NCI-H1436 (cell line): ENCODE measurements around the gene ZSCAN2.

Experiments
- DNase-seq: peaks from one replicate; lab custom pipeline; 2025; lab: John Stamatoyannopoulos, UW

The ZSCAN2 gene

GRCh38 chr15:84598993-84599392 lies 1.8 kb upstream of the ZSCAN2 start:
- peak; percentile 1 for DNase-seq

GRCh38 chr15:84599906-84600305 lies 903 bp upstream of the ZSCAN2 start:
- no peak for DNase-seq

- DNase-seq: peak; percentile 47
These were observed 500 bp upstream of the ZSCAN2 start for GRCh38 chr15:84600331-84600686.

GRCh38 chr15:84601555-84601838 lies 688 bp downstream of the ZSCAN2 start:
- DNase-seq: no peak

DNA sequence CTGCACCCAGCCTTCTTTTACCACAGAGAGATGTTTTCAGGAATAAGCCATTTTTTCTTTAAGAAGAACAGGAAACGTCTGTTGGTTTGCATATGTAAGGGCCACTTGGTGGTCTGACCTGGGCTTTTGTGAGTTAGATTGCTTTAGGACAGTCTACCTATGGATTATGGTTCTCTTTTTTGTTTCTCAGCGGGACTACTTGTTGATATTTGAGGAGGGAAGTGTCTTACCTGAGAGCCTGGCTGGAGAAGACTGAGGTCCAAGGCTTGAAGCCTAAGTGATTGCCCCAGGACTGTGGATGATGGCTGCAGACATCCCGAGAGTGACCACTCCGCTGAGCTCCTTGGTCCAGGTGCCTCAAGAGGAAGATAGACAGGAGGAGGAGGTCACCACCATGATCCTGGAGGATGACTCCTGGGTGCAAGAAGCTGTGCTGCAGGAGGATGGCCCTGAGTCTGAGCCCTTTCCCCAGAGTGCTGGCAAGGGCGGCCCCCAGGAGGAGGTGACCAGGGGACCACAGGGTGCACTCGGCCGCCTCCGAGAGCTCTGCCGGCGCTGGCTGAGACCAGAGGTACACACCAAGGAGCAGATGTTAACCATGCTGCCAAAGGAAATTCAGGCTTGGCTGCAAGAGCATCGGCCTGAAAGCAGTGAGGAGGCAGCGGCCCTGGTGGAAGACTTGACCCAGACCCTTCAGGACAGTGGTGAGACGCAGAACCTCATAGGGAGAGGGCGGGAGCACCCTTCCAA lies 3.0 kb downstream of the ZSCAN2 start:
- DNase-seq: no peak

DNA sequence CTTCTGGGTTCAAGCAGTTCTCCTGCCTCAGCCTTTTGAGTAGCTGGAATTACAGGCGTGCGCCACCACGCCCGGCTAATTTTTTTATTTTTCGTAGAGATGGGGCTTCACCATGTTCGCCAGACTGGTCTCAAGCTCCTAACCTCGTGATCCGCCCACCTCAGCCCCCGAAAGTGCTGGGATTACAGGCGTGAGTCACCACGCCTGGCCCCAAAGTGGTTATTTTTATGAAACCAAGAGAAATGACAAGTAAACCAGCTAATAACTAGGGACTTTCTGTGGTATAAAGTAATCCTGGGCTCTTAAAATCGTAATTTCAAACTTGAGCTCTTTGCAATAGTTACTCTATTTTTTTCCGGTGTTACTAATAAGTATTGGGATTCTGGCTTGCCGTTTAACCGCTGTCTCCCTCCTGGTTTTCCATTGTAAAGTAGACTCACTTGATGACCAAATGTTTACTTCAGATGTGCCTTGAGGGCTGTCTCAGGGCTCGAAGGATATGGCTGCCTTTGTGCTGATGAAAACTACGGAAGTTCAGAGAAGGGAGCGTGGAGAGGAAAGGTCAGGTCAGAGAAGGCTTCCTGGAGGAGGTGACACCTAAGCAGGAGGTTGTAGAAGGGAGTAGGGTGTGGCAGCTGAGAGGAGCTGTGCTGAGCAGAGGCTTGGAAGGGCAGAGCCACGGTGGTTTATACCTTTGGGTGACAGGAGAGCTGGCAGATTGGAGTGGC lies 4.2 kb downstream of the ZSCAN2 start:
- no peak for DNase-seq

DNA sequence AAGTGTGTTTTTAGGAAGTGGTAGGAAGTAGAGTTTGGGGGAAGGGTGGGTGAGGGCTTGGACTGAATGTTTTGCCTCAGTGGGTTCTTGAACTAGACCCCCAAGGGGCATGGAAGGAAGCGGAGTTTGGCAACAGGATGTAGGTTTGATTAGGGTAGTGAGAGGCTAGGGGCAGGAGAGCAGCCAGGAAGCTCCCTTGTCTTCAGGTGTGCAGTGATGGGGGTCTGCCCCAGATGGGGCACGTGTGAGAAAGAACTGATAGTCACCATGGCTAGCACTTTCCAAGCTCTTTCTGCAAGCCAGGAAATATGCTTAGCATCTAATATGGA lies 4.7 kb downstream of the ZSCAN2 start:
- DNase-seq: no peak

- no peak for DNase-seq
These were observed 5.9 kb downstream of the ZSCAN2 start for GRCh38 chr15:84606653-84607120.

GRCh38 chr15:84608707-84609284 lies 8.0 kb downstream of the ZSCAN2 start:
- DNase-seq: no peak

DNA sequence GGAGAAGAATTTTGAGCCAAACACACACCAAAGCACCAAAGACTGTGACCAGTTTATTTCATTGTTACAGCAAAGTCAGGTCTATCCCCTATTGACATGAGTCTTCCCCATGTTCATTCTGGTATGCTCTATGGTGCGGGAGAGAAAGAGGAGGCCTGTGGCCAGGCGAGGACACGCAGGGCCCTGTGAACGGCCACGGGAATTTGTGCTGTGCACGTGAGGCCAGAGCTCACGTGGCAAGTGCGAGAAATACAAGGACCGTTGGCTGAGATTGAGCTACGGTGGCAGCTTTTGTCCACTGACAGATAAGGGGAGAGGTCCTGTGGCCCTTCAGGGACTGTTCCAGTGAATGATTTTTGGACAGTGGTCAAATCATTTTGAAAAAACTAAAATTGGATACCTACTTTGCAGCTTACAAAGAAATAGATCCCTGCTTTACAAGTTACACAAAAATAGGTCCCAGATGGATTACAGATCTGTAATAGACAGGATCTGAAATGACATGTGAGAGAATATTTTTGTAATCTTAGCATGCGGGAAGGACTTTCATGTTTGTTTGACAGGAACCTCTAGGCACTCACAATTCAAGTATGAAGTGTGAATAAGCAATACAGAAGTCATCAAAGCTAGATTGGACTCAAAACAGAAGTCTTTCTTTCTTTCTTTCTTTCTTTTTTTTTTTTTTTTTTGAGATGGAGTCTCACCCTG lies 9.2 kb downstream of the ZSCAN2 start:
- no peak for DNase-seq

DNA sequence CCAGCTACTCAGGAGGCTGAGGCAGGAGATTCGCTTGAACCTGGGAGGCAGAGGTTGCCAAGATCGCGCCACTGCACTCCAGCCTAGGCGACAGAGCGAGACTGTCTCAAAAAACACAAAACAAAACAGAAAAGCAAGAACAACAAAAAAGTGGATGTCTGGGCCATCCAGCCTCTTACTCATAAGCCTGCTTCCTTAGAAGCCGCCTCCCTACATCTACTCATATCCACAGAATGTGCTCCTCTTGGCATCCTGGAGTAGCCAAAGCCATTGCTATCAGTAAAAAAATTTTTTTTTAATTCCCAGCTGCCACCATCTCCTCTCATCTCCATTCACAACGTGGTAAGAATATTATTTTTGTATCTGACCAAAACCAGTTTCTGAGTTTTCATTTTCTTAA lies 10.8 kb downstream of the ZSCAN2 start:
- DNase-seq: no peak

- no peak for DNase-seq
These were observed 15.4 kb downstream of the ZSCAN2 start for GRCh38 chr15:84616235-84616634.

GRCh38 chr15:84620626-84621025 lies 19.8 kb downstream of the ZSCAN2 start:
- DNase-seq: no peak

GRCh38 chr15:84621358-84621979 lies 20.7 kb downstream of the ZSCAN2 start:
- DNase-seq: no peak

DNA sequence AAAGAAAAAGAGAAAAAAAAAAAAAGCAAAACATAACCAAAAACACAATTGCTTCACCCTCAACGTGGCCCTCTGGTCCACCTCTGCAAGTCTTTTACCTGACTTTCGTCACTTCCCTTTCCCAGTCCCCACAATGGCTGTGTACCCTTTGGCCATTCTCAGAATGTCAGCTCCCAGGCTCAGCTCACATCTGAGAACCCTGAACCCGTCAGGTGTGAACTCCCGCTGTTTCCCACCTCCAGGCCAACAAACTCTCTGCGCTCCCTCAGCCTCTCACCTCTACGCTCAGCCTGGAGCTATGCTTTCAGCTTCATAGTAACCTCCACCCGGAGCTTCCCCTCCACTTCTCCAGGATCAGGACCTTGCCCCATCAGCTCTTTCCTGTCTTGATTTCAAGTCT lies 23.6 kb downstream of the ZSCAN2 start:
- no peak for DNase-seq

DNA sequence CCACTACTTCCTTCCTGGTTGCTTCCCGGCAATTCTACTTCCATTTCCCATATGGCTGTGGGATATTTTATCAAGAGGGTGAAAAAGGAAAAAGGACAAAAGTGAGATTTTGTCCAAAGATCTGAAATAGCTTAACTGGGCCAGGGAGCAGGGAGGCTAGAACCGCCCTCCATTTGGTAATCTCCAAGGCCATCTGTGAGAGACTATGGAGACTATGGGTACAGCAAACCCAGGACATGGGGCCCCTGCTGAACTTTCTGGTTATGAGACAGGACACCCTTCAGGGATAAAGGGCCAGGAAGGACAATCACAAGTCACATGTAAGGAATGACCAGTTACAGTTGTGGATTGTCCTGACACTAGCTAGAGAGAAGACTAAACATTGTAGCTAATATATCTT lies 24.3 kb downstream of the ZSCAN2 start:
- DNase-seq: no peak

- no peak for DNase-seq
These were observed 28.2 kb downstream of the ZSCAN2 start for GRCh38 chr15:84629033-84629432.

DNA sequence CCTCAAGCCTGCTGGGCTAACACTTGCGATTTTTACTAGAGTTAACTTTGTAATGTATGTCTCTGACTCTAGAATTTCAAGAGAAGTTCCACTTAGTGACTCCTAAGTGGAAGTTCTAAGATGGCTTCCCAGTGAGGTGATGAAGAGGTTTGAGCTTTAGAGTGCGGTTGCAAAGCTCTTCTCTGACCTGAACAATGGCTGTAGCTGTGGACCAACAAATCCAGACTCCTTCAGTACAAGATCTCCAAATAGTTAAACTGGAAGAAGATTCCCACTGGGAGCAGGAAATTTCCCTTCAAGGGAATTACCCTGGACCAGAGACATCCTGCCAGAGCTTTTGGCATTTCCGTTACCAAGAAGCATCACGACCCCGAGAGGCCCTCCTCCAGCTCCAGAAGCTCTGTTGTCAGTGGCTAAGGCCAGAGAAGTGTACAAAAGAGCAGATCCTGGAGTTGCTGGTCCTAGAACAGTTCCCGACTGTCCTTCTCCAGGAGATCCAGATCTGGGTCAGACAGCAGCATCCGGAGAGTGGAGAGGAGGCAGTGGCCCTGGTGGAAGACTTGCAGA lies 31.0 kb downstream of the ZSCAN2 start:
- DNase-seq: no peak

GRCh38 chr15:84633311-84634227 lies 32.8 kb downstream of the ZSCAN2 start:
- DNase-seq: peak; percentile 2

DNA sequence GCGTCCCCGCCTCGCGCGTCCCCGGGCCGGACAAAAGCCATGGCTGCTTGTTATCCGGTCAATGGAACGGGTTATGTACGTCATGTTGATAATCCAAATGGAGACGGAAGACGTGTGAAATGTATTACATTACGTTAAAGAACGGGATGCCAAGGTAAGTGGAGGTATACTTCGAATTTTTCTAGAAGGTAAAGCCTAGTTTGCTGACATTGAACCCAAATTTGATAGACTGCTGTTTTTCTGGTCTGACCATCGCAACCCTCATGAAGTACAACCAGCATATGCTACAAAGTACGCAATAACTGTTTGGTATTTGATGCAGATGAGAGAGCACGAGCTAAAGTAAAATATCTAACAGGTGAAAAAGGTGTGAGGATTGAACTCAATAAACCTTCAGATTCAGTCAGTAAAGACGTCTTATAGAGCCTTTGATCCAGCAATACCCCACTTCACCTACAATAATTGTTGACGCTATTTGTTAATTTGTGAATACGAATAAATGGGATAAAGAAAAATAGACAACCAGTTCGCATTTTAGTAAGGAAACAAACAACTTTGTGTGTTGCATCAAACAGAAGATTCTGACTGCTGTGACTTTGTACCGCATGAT lies 33.5 kb downstream of the ZSCAN2 start:
- no peak for DNase-seq

DNA sequence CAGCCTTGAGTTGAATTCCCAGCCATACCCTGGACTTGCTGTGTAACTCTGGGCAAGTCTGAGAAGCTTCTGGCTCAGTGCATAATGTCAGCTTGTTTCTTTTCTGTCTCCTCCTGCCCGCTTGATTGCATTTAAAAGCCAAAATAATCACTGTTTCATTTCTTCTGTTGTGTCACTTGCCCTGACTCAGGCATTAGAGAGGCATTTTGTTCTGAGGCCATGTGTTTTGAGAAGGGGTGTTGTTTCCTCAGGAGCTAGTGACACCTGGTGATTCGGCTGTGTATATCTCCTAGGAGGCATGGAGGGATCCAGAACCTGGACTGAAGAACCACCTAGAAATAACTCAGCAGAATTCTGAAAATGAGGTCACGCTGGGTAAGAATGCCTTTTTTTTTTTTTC lies 37.3 kb downstream of the ZSCAN2 start:
- no peak for DNase-seq
